HPDE6-E6E7 (cell line): ENCODE results near the gene CARD16.
"Not testable (repeated sequence)": the region's sequence is repeated elsewhere in the genome, so short reads cannot be mapped to it uniquely, and the experiment has no call there.

Experiments used
- DNase-seq: peaks from one replicate; pipeline ENCODE4 v3.0.0; 2011; ENCODE audit warnings: missing footprints; ENCODE audit errors: extremely low spot score

The CARD16 gene

DNA sequence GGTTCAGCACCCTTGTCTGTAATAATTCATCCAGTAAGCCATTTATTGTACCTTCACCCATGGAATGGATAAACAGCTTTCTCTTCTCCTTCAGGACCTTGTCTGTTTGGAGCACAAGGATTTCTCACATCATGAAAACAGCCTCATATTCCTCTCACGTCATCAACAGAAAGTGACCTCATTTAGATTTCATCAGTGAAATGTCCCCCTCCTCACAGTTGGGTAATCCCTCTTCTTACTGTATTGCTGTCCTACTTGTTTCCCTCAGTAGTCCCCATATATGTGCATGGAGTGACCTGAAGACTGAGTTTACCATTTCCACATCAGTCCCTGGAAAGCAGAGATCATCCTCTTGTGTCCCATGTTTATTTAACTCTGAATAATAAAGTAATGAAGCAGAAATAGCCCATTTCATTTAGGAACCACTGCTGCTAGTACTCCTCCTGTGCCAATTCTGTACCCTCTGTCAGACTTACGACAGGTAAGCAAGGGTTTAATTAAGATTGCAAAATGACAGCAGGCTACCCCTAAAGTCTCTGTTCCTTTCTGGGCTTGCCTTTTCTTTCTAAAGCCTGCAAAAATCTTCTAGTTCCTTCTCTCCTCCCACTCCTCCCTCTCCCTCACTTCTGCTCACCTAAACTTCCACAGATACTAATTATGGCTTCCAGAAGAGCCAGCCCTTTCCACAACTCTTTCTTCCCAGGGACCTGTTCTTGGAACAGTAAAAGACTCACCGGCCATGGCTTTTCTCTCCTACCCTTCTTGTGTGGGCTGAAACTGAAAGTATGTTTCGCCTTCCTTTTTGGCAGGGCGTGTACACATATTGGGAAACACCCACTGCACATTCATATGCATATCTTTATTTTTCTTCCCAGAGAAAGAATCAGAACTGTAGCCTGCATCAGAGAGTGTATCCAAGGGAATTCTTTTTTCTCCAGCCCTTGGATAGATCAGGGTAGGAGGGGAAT, at the start of gene CARD16:
TSS of gene CARD16 (minus strand) at position 779 of the 968 bp plus-strand sequence. CDS start at position 741, 38 bp downstream.
- DNase-seq, result peak; percentile 26

GRCh38 chr11:105092256-105093239, 47.4 kb upstream of the CARD16 start:
- DNase-seq, result no peak

DNA sequence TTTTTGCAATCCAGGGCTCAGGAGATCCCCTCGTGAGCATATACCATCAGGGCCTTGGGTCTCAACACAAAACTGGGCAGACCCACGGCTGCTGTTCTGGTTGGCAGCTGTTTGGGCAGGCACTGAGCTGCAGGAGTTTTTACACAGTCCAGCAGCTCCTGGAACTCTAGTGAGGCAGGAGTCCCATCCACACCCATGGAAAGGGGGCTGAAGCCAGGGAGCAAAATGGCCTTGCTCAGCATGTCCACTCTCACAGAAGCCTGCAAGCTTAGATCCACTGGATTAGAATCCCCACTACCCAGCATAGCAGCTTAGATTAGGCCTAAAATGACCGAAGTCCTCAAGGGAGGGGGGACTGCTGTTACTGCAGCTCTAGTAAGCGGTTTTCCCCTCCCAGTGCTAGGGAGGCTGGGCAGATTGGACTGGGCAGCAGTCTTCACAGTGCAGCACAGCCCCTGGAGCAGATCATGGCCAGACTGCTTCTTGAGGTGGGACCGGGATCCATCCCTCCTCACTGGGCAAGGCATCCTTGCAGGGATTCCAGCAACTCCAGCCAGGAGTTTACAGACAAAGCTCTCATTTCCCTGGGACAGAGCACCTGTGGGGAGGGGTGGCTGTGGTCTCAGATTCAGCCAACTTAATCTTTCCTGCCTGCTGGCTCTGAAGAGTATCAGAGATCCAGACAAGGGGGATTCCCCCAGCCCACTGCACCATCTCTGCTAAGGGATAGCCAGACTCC, 36.4 kb upstream of the CARD16 start:
- no peak for DNase-seq

DNA sequence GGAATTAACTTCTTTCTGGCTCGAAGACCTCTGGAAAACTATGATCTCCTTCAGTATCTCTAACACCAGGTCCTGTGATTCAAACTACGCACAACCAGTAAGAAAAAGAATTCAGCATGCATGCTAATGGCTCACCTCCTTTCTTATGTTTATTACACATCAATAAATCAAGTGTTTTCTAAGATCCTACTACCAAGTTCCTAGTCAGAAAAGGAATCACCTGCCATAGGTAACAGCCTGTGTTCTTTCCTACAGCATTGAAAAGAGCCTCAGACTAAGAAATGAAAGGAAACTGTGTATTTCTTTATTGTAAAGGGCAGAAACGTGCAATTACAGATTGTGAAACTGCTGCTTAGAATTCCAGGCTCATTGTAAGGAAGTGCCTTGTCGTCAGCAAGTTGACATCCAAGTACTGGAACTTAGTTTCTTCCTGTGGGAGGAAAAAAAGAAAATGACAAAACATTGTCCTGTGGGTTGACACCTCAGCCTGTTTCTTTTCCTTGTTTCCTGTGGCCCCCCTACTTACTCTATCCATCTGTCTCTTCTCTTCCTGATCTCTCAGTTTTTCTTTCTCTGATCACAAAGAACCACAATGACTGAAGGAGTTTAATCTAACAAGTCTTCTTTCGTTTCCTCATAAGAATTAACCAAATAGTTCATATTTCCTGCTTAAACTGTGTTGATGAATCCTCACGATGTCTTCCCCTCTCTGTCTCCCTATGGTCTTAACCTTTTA, 35.2 kb upstream of the CARD16 start:
- not testable (repeated sequence) for DNase-seq

- DNase-seq, result no peak
Measured at GRCh38 chr11:105078283-105078682, 33.1 kb upstream of the CARD16 start.

GRCh38 chr11:105077141-105077790, 32.1 kb upstream of the CARD16 start:
- DNase-seq, result not testable (repeated sequence)

DNA sequence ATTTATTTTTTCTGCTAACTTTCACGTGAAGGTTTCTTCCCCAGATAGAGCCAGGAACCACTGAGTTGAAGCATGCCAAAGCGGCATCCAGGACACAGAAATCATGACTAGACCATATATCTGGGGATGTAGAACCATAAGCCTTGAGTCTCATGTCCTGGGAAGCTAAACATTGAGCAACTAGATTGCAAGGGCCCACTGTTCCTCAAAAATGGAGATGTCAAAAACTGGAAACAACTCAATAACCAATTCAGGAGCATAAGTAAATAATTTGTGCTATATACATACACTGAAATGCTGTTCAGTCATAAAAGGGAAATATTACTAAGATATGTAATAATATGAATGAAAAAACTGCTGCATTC, 29.0 kb upstream of the CARD16 start:
- no peak for DNase-seq

GRCh38 chr11:105073456-105074165, 28.5 kb upstream of the CARD16 start:
- DNase-seq, result no peak

DNA sequence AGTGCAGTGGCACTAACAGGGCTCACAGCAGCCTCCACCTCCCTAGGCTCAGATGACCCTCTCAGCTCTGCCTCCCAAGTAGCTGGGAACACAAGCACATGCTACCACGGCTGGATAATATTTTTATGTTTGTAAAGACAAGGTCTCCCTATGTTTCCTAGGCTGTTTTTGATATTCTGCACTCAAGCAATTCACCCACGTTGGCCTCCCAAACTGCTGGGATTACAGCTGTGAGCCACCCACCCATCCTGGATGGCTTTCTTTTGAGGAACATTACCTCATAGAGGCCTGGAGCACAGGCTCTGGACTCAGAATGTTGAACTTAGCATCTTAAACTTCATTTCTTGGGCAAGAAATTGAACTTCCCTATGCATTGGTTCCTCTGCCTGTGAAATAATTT, 26.9 kb upstream of the CARD16 start:
- DNase-seq, result not testable (repeated sequence)

DNA sequence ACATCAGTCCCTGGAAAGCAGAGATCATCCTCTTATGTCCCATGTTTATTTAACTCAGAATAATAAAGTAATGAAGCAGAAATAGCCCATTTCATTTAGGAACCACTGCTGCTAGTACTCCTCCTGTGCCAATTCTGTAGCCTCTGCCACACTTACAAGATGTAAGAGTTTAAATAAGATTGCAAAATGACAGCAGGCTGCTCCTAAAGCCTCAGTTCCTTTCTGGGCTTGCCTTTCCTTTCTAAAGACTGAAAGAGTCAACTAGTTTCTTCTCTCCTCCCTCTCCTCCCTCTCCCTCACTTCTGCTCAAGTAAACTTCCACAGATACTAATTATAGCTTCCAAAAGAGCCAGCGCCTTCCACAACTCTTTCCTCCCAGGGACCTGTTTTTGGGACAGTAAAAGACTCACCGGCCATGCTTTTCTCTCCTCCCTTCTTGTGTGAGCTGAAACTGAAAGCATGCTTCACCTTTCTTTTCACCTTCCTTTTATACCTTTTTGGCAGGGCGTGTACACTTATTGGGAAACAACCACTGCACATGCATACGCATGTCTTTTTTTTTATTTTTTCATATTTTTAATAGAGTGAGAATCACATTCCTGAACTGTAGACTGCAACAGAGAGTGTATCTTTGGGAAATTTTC, 26.1 kb upstream of the CARD16 start:
- DNase-seq, result no peak

DNA sequence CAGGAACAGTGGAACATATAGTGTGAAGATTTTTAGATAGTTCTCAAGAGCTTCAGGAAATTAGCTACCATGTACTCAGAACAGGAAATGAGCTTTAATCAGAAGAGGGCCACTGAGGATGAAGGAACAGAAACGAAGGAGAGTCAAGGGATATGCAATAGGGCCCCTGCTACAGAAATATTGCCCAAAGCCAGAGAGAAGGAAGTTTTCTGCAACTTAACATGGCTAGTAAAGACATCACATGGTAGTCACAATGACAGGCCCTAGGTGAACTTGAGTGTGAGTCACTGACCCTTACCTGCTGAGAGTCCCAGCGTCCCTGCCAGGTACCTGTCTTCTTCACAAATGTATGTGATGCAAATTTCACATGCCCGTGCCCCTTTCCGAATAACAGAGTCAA, 25.2 kb upstream of the CARD16 start:
- no peak for DNase-seq

DNA sequence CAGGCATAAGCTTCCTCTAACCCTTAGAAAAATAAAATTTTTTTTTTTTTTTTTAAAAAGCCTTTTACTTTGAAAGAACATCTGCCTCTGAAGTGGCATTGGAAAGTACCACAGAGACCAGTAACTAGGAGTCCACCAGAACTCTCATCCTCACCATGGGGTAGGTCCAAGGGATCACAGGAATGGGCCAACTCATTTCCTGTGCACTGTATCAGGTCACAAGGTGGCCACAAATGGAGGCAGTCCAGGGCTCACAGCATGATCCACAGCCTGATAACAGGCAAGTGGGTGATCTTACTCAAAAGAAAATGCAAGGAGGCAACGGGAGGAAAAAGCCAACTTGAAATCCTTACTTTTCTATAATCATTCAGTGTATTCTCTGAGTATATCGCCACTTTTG, 24.6 kb upstream of the CARD16 start:
- not testable (repeated sequence) for DNase-seq

GRCh38 chr11:105063245-105063941, 18.3 kb upstream of the CARD16 start:
- not testable (repeated sequence) for DNase-seq

DNA sequence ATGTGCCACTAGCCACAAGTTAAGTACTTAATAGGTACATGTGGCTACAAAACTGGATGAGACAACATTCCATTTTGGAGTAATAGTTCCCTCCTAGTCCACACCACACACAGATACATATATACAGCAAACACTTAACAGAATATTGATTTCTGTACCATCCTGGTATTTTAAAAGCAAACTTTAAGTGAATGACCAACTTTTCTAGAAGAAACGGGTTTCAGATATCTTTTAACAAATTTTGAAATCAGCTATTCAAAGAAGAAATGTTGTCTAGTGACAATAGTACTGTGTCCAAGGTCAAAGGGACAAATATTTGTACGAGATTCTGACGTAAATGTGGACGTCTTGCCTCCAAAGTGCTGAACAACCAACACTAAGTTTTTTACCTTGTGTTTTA, 12.3 kb upstream of the CARD16 start:
- DNase-seq, result no peak

DNA sequence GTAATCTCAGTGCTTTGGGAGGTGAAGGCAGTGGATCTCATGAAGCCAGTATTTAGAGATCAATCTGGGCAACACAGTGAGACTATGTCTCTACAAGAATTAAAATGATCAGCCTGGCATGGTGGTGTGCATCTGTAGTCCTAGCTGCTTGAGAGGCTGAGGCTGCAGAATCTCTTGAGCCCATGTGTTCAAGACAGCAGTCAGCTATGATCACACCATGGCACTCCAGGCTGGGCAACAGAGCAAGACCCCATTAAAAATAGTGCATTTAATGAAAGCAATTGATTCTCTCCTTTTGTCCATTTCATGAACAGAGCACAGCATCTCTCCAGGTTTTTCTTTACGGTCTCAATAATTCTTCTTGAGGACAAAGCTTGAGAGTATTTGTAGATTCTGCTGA, 11.3 kb upstream of the CARD16 start:
- no peak for DNase-seq

GRCh38 chr11:105054723-105055493, 9.8 kb upstream of the CARD16 start:
- DNase-seq, result no peak

DNA sequence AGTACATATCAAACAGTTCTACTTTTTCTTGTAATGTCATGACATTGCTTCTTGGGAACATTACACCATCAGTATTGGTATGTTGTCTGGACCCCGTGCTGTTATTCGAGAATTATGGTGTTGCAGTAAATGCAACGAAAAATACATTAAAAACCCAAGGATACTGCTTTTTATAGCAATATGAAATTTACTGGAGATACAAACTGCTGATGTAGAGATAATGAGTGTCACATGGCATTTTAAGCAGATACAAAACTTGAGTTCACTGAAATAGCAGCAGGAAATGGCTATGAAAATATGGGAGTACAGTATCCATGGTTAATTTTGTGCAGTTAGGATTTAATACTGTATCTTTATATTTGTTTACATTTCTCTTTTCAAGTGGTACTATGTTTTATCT, 7.4 kb upstream of the CARD16 start:
- DNase-seq, result no peak

DNA sequence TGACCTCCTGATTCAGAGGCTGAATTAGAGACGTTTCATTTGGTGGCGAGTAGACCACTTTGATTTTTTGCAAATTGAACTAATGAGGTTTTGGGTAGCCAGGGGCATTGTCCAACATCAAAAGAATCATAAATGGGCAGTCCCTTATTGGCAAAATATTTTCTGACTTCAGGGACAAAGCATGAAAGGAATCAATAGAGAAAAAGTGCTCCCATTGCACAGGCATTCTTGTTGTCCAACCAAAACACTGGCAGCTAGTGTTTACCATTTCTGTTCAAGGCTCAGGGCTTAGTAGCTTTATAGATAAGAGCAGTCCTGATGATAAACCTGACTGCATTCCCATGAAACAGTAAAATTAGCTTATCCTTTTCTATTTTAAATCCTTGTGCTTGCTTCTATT, 6.4 kb upstream of the CARD16 start:
- no peak for DNase-seq
